Mesendoderm (in vitro differentiated cells): ENCODE measurements around the gene PNLIPRP1. TPM values are rescaled to one million over a fixed set of nuclear protein-coding genes. Genes with fewer than 3 reads are reported as not detected.

Source experiments
- DNase-seq: peaks from one replicate; pipeline ENCODE4 v3.0.0; 2013
- H2AK5ac ChIP-seq: 2 replicates; pipeline ENCODE4 v1.6.1; 2013; ENCODE audit warnings: low read length, inconsistent platforms
- H2BK120ac ChIP-seq: 2 replicates; pipeline ENCODE4 v1.6.1; 2013; ENCODE audit warnings: low read depth, mild to moderate bottlenecking, low read length, moderate library complexity, mixed read lengths
- H2BK15ac ChIP-seq: replicated peaks from 2 replicates; pipeline ENCODE4 v1.6.1; 2013; ENCODE audit warnings: low read depth, mild to moderate bottlenecking, moderate library complexity
- H2BK5ac ChIP-seq: 2 replicates; pipeline ENCODE4 v1.6.1; 2013; ENCODE audit warnings: low read length, inconsistent platforms
- H3K18ac ChIP-seq: 2 replicates; pipeline ENCODE4 v1.6.1; 2013; ENCODE audit warnings: mild to moderate bottlenecking, low read length, mixed read lengths
- H3K23ac ChIP-seq: one replicate; pipeline ENCODE4 v1.6.1; 2013; ENCODE audit warnings: low read length
- H3K27ac ChIP-seq: 2 replicates; pipeline ENCODE4 v1.5.1; 2013; ENCODE audit warnings: low read depth, mild to moderate bottlenecking, inconsistent platforms, low read length, moderate library complexity
- H3K27me3 ChIP-seq: 2 replicates; pipeline ENCODE4 v1.6.1; 2013; ENCODE audit warnings: low read length, control low read depth, mild to moderate bottlenecking, inconsistent platforms; ENCODE audit not compliant: insufficient read depth, poor library complexity
- H3K36me3 ChIP-seq: 2 replicates; pipeline ENCODE4 v1.6.1; 2013; ENCODE audit warnings: low read length, inconsistent platforms; ENCODE audit not compliant: control insufficient read depth, insufficient read depth
- H3K4ac ChIP-seq: one replicate; pipeline ENCODE4 v1.6.1; 2013; ENCODE audit warnings: low read depth, mild to moderate bottlenecking, low read length, moderate library complexity
- H3K4me1 ChIP-seq: 2 replicates; pipeline ENCODE4 v1.6.1; 2013; ENCODE audit warnings: low read depth, low read length, inconsistent platforms; ENCODE audit not compliant: control insufficient read depth
- H3K4me2 ChIP-seq: 2 replicates; pipeline ENCODE4 v1.6.1; 2013; ENCODE audit warnings: low read length
- H3K4me3 ChIP-seq: 2 replicates; pipeline ENCODE4 v1.5.1; 2013; ENCODE audit warnings: mild to moderate bottlenecking, low read length
- H3K56ac ChIP-seq: one replicate; pipeline ENCODE4 v1.6.1; 2013; ENCODE audit warnings: low read length
- H3K79me1 ChIP-seq: 2 replicates; pipeline ENCODE4 v1.6.1; 2013; ENCODE audit warnings: low read length, inconsistent platforms
- H3K79me2 ChIP-seq: 2 replicates; pipeline ENCODE4 v1.6.1; 2013; ENCODE audit warnings: mild to moderate bottlenecking, low read length; ENCODE audit not compliant: control insufficient read depth, insufficient read depth
- H3K9ac ChIP-seq: 2 replicates; pipeline ENCODE4 v1.6.1; 2013; ENCODE audit warnings: low read length, inconsistent platforms
- H4K5ac ChIP-seq: one replicate; pipeline ENCODE4 v1.6.1; 2013; ENCODE audit warnings: low read length
- H4K8ac ChIP-seq: one replicate; pipeline ENCODE4 v1.6.1; 2013; ENCODE audit warnings: low read depth, mild to moderate bottlenecking, control low read depth, low read length, moderate library complexity
- WGBS: extraction: QIAGEN DNeasy Blood & Tissue Kit; methylation state at CpG from one replicate; pipeline ENCODE4 v1.1.7; 2013; ENCODE audit warnings: low lambda C conversion rate, missing lambda C conversion rate; ENCODE audit not compliant: insufficient coverage; ENCODE audit errors: extremely low coverage; 5-methylcytosine and 5-hydroxymethylcytosine counted together
- polyA plus RNA-seq, 2 experiments: library from polyadenylated mRNA; stranded (reverse); fragments of 200-250 nt; gene quantifications; one replicate each; pipeline ENCODE4 v1.2.3, GENCODE V29; 2013

PNLIPRP1 gene
- not detected for polyA plus RNA-seq (2013, experiment 1 of 2)
- not detected for polyA plus RNA-seq (2013, experiment 2 of 2)

DNA sequence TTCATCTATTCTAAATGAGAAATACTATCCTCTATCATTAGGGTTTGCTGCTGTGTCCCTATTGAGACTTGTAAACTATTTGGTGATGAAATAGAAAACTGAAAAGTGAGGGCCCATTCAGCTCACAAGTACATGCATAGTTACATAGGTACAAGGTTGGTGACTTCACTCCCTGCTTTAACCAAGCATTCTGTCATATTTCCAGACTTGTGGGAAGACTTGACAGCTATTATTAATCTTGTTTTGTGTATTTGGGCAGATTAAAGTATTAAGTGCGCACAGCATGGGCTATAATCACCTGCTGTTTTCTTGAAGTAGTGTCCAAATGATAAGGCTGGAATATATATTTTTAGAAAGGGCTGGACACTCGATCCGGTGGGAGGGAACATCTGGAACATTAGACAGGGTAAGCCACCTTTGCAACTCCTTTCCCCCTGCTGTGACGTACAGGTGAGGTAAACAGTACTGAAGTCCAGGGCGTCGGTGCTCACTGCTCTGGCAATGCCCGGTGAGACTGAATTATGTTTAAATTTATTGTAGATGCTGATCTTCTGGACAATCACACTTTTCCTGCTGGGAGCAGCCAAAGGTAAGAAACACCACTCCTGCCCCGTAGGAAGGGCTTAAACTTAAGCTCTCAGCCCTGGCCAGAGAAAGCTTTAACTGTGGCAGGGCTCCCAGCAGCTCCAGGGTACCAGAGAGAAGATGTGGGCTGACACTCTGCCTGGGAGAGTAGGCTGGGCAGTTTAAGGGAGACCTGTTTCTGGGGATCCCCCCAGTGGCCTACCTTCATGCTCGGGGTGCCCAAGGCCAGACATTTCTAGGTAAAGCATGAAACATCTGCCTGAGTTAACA, at the start of gene PNLIPRP1:
Gene PNLIPRP1 (plus strand): TSS at position 370 of the 855 bp plus-strand sequence. CDS start 171 bp downstream, at position 541.
- no peaks in the 10 kb centered on the region for H3K27me3 ChIP-seq
- H4K5ac ChIP-seq, result no peak within 1 kb of the TSS
- no peak within 1 kb of the TSS for H2BK120ac ChIP-seq
- H3K23ac ChIP-seq, result no peak within 1 kb of the TSS
- H3K4me2 ChIP-seq, result no peak within 1 kb of the TSS
- H3K4ac ChIP-seq, result no peak within 1 kb of the TSS
- no CpG with 5 or more reads among the region's 9 CpGs for WGBS
- no peaks in the 10 kb centered on the region for H3K4me1 ChIP-seq
- no peaks in the 10 kb centered on the region for H3K79me1 ChIP-seq
- H3K36me3 ChIP-seq, result no peaks in the 10 kb centered on the region
- H2BK15ac ChIP-seq, result no peak within 1 kb of the TSS
- H3K9ac ChIP-seq, result no peak within 1 kb of the TSS
- H4K8ac ChIP-seq, result no peak within 1 kb of the TSS
- no peak within 1 kb of the TSS for H3K18ac ChIP-seq
- no peak within 1 kb of the TSS for H2BK5ac ChIP-seq
- H2AK5ac ChIP-seq, result no peak within 1 kb of the TSS
- H3K27ac ChIP-seq, result no peak within 1 kb of the TSS
- H3K4me3 ChIP-seq, result no peak within 1 kb of the TSS
- H3K79me2 ChIP-seq, result no peaks in the 10 kb centered on the region
- no peak within 1 kb of the TSS for H3K56ac ChIP-seq
- no peak for DNase-seq

DNA sequence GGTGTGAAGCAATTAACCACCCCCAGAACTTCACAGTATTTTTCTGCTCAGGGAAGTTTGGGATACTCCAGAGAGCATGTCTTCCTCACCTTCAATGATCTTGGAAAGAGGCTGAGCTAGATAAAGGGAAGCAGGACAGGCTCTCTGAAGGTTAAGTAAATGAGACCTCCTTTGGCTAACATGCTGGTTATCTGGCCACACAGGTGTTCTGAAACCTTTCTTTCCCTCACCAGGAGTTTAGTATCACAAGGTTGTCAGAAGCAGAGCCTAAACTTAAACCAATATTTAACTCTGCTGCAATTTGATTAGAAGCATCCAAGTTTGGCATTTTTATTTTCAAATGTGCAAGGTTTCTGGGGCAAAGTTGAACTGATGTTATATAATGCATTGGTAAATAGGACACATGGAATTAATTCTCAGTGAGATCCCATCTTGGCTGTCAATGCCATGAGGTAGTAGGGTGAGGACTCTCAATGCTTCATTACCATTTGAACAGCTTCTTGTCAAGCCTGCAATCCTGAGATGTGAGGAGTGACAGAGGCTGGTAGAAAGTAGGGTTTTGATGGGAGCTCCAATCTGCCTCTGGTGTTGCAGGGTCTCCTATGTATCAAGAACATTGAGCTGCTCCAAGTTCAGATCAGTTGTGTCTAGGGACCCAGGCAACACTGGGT, 48.6 kb upstream of the PNLIPRP1 start:
- Histone ChIP-seq H3K18ac (no peak overlapping the region), H3K4ac (no peak overlapping the region), H4K5ac (no peak overlapping the region), H3K27ac (no peak overlapping the region), H3K36me3 (no peaks in the 10 kb centered on the region), H3K23ac (no peak overlapping the region), H3K79me2 (no peaks in the 10 kb centered on the region), H4K8ac (no peak overlapping the region), H3K4me1 (no peaks in the 10 kb centered on the region), H2BK15ac (no peak overlapping the region), H2BK120ac (no peak overlapping the region), H2BK5ac (no peak overlapping the region), H3K4me3 (no peak overlapping the region), H3K79me1 (no peaks in the 10 kb centered on the region), H3K4me2 (no peak overlapping the region), H3K27me3 (no peaks in the 10 kb centered on the region), H3K9ac (no peak overlapping the region), H2AK5ac (no peak overlapping the region), H3K56ac (no peak overlapping the region)
- no peak for DNase-seq

DNA sequence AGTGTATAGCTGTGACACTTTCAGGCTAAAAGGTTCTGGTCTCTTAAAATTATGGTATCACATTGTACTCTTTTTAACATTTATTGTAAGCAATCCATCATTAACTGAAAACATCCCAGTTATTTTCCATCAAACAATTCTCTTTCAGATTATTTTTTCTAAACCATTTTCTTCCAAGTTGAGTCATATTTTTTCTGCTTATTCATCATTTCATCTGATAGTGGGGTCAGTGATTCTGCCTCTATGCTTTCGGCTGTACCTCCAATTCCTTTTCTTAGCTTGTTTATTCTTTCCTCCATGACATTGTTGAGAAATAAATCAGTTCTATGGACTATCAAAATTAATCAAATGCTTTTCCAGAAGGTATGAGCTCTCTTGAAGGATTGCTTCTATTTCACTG, 45.6 kb upstream of the PNLIPRP1 start:
- H3K27ac ChIP-seq, result no peak overlapping the region
- H3K18ac ChIP-seq, result no peak overlapping the region
- no peak overlapping the region for H3K23ac ChIP-seq
- H3K79me1 ChIP-seq, result no peaks in the 10 kb centered on the region
- no peaks in the 10 kb centered on the region for H3K79me2 ChIP-seq
- no peak overlapping the region for H2BK120ac ChIP-seq
- H3K36me3 ChIP-seq, result no peaks in the 10 kb centered on the region
- no peak overlapping the region for H4K8ac ChIP-seq
- no peak overlapping the region for H3K4me2 ChIP-seq
- no peak overlapping the region for H3K56ac ChIP-seq
- no peak overlapping the region for H2BK5ac ChIP-seq
- no peak overlapping the region for H2BK15ac ChIP-seq
- H3K4me1 ChIP-seq, result no peaks in the 10 kb centered on the region
- H3K27me3 ChIP-seq, result no peaks in the 10 kb centered on the region
- no peak for DNase-seq
- H4K5ac ChIP-seq, result no peak overlapping the region
- no peak overlapping the region for H3K9ac ChIP-seq
- H2AK5ac ChIP-seq, result no peak overlapping the region
- H3K4ac ChIP-seq, result no peak overlapping the region
- no peak overlapping the region for H3K4me3 ChIP-seq
- no CpG with 5 or more reads among the region's 1 CpG for WGBS

DNA sequence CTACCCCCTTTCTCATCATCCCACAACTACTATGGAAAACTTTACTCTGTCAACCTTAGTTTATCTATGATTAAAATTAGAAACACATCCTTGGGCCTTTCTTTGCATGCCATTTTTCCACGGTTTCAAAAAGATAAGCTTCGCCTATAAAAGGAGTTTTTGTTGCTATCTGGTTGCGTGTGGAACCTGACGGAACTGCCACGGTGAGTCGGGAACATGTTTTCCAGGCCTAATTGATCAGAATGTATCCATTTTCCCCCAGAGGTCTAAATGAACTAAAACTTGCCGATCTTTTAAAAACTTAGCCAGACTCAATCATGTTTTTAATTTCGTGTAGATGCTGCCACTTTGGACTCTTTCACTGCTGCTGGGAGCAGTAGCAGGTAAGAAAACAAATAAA, 45.0 kb upstream of the PNLIPRP1 start, which contains the start of gene PNLIP:
Gene PNLIP (plus strand): TSS at position 176 of the 400 bp plus-strand sequence. CDS start 162 bp downstream, at position 338.
- H4K8ac ChIP-seq, result no peak within 1 kb of the TSS
- H3K18ac ChIP-seq, result no peak within 1 kb of the TSS
- H3K79me1 ChIP-seq, result no peaks in the 10 kb centered on the region
- H3K4ac ChIP-seq, result no peak within 1 kb of the TSS
- no peak within 1 kb of the TSS for H4K5ac ChIP-seq
- no peak within 1 kb of the TSS for H2BK15ac ChIP-seq
- no peaks in the 10 kb centered on the region for H3K36me3 ChIP-seq
- H2AK5ac ChIP-seq, result no peak within 1 kb of the TSS
- no peak within 1 kb of the TSS for H3K9ac ChIP-seq
- H3K4me2 ChIP-seq, result no peak within 1 kb of the TSS
- no peaks in the 10 kb centered on the region for H3K27me3 ChIP-seq
- no peak within 1 kb of the TSS for H3K4me3 ChIP-seq
- H3K4me1 ChIP-seq, result no peaks in the 10 kb centered on the region
- H2BK120ac ChIP-seq, result no peak within 1 kb of the TSS
- no peak for DNase-seq
- no peak within 1 kb of the TSS for H3K56ac ChIP-seq
- H2BK5ac ChIP-seq, result no peak within 1 kb of the TSS
- no peak within 1 kb of the TSS for H3K27ac ChIP-seq
- H3K79me2 ChIP-seq, result no peaks in the 10 kb centered on the region
- H3K23ac ChIP-seq, result no peak within 1 kb of the TSS
- WGBS, result no CpG with 5 or more reads among the region's 8 CpGs

DNA sequence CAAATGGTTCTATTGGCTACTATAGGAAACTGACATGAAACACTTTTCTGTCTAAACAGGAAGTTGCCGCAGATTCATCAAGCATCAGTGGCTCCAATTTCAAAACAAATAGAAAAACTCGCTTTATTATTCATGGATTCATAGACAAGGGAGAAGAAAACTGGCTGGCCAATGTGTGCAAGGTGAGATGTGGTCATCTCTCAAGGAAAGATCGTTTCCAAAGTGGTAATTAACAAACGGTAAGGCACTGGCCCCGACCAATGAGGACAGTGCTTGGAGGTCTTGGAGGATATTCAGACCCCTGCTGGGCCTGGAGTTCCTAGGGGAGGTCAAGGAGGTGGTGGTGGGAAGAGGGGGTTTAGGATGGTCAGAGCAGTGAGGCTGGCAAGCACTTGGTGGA, 42.5 kb upstream of the PNLIPRP1 start:
- no peak overlapping the region for H2BK15ac ChIP-seq
- no peak overlapping the region for H3K18ac ChIP-seq
- H3K9ac ChIP-seq, result no peak overlapping the region
- no CpG with 5 or more reads among the region's 5 CpGs for WGBS
- no peak overlapping the region for H2BK120ac ChIP-seq
- no peak overlapping the region for H3K23ac ChIP-seq
- H3K36me3 ChIP-seq, result no peaks in the 10 kb centered on the region
- H3K27ac ChIP-seq, result no peak overlapping the region
- H2BK5ac ChIP-seq, result no peak overlapping the region
- H3K79me2 ChIP-seq, result no peaks in the 10 kb centered on the region
- no peak overlapping the region for H3K4me2 ChIP-seq
- no peak overlapping the region for H3K56ac ChIP-seq
- no peaks in the 10 kb centered on the region for H3K4me1 ChIP-seq
- H2AK5ac ChIP-seq, result no peak overlapping the region
- no peaks in the 10 kb centered on the region for H3K27me3 ChIP-seq
- no peak for DNase-seq
- H3K4ac ChIP-seq, result no peak overlapping the region
- no peak overlapping the region for H3K4me3 ChIP-seq
- H3K79me1 ChIP-seq, result no peaks in the 10 kb centered on the region
- H4K5ac ChIP-seq, result no peak overlapping the region
- no peak overlapping the region for H4K8ac ChIP-seq
